Heart left ventricle (tissue), 16 donors: ENCODE data around the gene MPPED2. TPM values are rescaled to one million over a fixed set of nuclear protein-coding genes. Genes with fewer than 3 reads are reported as not detected.
"Not testable (repeated sequence)": the region's sequence is repeated elsewhere in the genome, so short reads cannot be mapped to it uniquely, and the experiment has no call there.

Experiments used
- ATAC-seq, 4 donors: fragments of 200-7000 bp; cut with Tn5 transposase; one replicate each; pipeline ENCODE4 v1.9.1; 2020 to 2022; ENCODE audit warnings: moderate library complexity in 4 of 4, mild to moderate bottlenecking in 3 of 4, moderate number of reproducible peaks in 1 of 4
- DNase-seq, 5 donors: peaks; one replicate each; pipeline ENCODE4 v3.0.0-alpha.2; 2020
- H3K27ac ChIP-seq, 12 donors: fragments of 200-600 bp; sonication (generic) in 4 of 12; one replicate each; pipeline versions ENCODE4 v1.5.0 to v1.8.0; 2016 to 2022; ENCODE audit warnings: mild to moderate bottlenecking in 2 of 12
- H3K27me3 ChIP-seq, 9 donors: fragments of 200-600 bp; sonication (generic) in 2 of 9; one replicate each; pipeline versions ENCODE4 v1.5.1 to v1.8.0; 2016 to 2022; ENCODE audit warnings: mild to moderate bottlenecking in 3 of 9
- H3K36me3 ChIP-seq, 9 donors: fragments of 200-600 bp; sonication (generic) in 2 of 9; one replicate each; pipeline versions ENCODE4 v1.5.0 to v1.8.0; 2018 to 2022; ENCODE audit warnings: mild to moderate bottlenecking in 2 of 9
- H3K4me1 ChIP-seq, 12 donors: fragments of 200-600 bp; sonication (generic) in 4 of 12; one replicate each; pipeline versions ENCODE4 v1.5.0 to v1.8.0; 2016 to 2022; ENCODE audit warnings: mild to moderate bottlenecking in 3 of 12
- H3K4me3 ChIP-seq, 12 donors: fragments of 200-600 bp; sonication (generic) in 4 of 12; one replicate each; pipeline versions ENCODE4 v1.5.0 to v1.8.0; 2017 to 2022; ENCODE audit warnings: mild to moderate bottlenecking in 9 of 12, moderate library complexity in 4 of 12
- H3K9me3 ChIP-seq, 12 donors: fragments of 200-600 bp; sonication (generic) in 4 of 12; one replicate each; pipeline versions ENCODE4 v1.5.0 to v1.8.0; 2016 to 2022; ENCODE audit warnings: mild to moderate bottlenecking in 1 of 12
- POLR2A ChIP-seq, 2 donors: fragments of 450-650 bp; IDR thresholded peaks; one replicate each; pipeline ENCODE4 v1.6.1; 2017; ENCODE audit warnings: antibody characterized with exemption in 2 of 2, mild to moderate bottlenecking in 2 of 2, moderate library complexity in 2 of 2
- WGBS, 4 donors: extraction: QIAGEN DNeasy Blood & Tissue Kit in 2 of 4; methylation state at CpG; one replicate each; pipeline versions ENCODE4 v1.1.5 to v1.1.7; 2013 to 2018; 5-methylcytosine and 5-hydroxymethylcytosine counted together
- intact Hi-C, 10 donors: fragments of 100-400 bp; cut with DNase I; formaldehyde crosslinking; loops; one replicate each; pipeline versions ENCODE4 v1.11.1 to v1.14.2; 2022
- polyA plus RNA-seq, 2 donors: library from polyadenylated mRNA; stranded (reverse); fragments of 200-250 nt; gene quantifications; one replicate each; pipeline ENCODE4 v1.2.3, GENCODE V29; 2013
- total RNA-seq, 9 donors: library from RNA; depleted of rRNA in 2 of 9; stranded (reverse); fragments of >200 nt in 2 of 9; fragmentation: NEBNext Ultra II Directional in 3 of 9; extraction: Animal tissue kit (Norgen Biotek cat#: 25700) in 3 of 9; gene quantifications; one replicate each; pipeline versions ENCODE4 v1.1.0 to v1.2.4, GENCODE V29; 2016 to 2023
- TF ChIP-seq, protein P1 (sequence below), 12 donors: fragments of 200-600 bp; sonication (generic) in 4 of 12; IDR thresholded peaks; one replicate each; pipeline versions ENCODE4 v1.5.0 to v1.8.0; 2018 to 2022; ENCODE audit warnings: antibody characterized with exemption in 12 of 12, mild to moderate bottlenecking in 5 of 12
- donor health status: ischemic (EF 13 %, LVEDD 7.1; RV severe dilation, severe dysfunction).
- donor health status: healthy with polysubstance abuse.
- donor health status: DM: no; HTN: yes; CAD: no.
- donor health status: DM: no; HTN: no; CAD: no.
- donor health status: ischemic (EF 25% LVEDD 6.9; RV normal size, moderate dysfunction).
- donor health status: ischemic (EF 25% LVEDD 5.7; RV mildly dilated, moderate dysfunction).
- donor health status: healthy.
- donor health status: DM: yes; HTN: yes; CAD: no.
- donor health status: ischemic (EF 35%, LVEDD 5.7; RV mildly dilated, moderate dysfunction).
- donor health status: nonischemic (EF 11% LVEDD 7.7; RV severe dilation, severe dysfunction).
- donor health status: DM: yes; HTN: yes; CAD: no.
- donor health status: PGD.
- donor health status: ischemic (EF 29% LVEDD 5.4; RV normal size, mild dysfunction).
- donor health status: nonischemic (EF 23%, LVEDD 6.1; RV moderate dilation, normal function).

The MPPED2 gene
- total and polyA plus RNA-seq, 11 donors: 2.7 to 14.3 (median 8.4) TPM

DNA sequence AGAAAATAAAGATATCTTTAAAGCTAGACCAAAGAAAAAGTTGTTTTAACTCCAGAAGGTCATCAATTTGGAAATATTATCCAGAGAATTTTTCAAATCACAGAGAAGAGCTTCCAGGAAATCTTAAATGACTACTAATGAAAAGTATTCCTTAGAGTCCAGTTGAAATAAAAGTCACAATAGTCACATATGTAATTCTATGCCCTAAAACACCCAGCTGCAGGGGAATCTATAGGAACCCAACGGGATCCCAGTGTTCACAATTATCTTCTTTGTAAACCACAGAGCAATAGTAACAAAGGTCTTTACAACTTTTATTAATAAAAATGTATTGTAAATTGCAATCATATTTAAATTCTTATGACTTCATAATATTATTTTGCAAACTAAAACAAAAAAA lies 27.1 kb downstream of the MPPED2 start:
- ATAC-seq: no peak
- no peak for TF ChIP-seq POLR2A (IDR thresholded peaks at IDR 0.05)
- TF ChIP-seq, protein P1, sequence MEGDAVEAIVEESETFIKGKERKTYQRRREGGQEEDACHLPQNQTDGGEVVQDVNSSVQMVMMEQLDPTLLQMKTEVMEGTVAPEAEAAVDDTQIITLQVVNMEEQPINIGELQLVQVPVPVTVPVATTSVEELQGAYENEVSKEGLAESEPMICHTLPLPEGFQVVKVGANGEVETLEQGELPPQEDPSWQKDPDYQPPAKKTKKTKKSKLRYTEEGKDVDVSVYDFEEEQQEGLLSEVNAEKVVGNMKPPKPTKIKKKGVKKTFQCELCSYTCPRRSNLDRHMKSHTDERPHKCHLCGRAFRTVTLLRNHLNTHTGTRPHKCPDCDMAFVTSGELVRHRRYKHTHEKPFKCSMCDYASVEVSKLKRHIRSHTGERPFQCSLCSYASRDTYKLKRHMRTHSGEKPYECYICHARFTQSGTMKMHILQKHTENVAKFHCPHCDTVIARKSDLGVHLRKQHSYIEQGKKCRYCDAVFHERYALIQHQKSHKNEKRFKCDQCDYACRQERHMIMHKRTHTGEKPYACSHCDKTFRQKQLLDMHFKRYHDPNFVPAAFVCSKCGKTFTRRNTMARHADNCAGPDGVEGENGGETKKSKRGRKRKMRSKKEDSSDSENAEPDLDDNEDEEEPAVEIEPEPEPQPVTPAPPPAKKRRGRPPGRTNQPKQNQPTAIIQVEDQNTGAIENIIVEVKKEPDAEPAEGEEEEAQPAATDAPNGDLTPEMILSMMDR (IDR thresholded peaks at IDR 0.05): no peak
- DNase-seq: no peak
- Histone ChIP-seq H3K36me3 (no peaks in the 10 kb centered on the region), H3K4me3 (no peak overlapping the region), H3K9me3 (no peaks in the 10 kb centered on the region), H3K27me3 (no peaks in the 10 kb centered on the region), H3K27ac (no peak overlapping the region), H3K4me1 (peaks cover 0 to 17% (median 9%) of the 10 kb centered on the region in 12 donors)
- intact Hi-C loops: loop anchor here in 1 of 10 donors (10.0 kb wide), 1 partner anchor 74 kb away; no protein-coding TSS in a partner anchor
- 93 to 99% (median 94%) methylated on average over 1 of the region's 1 CpG for WGBS, 4 donors

GRCh38 chr11:30554587-30554986 lies 31.6 kb downstream of the MPPED2 start:
- H3K4me3 ChIP-seq, H3K36me3 ChIP-seq, H3K27me3 ChIP-seq, ATAC-seq, H3K4me1 ChIP-seq, DNase-seq, H3K27ac ChIP-seq, H3K9me3 ChIP-seq: not testable (repeated sequence)
- intact Hi-C loops: loop anchor here in 1 of 10 donors (10.0 kb wide), 1 partner anchor 70 kb away; no protein-coding TSS in a partner anchor
- 84 to 87% (median 85%) methylated on average over 6 of the region's 6 CpGs for WGBS, 4 donors

GRCh38 chr11:30553521-30554110 lies 32.5 kb downstream of the MPPED2 start:
- TF ChIP-seq, protein P1 (IDR thresholded peaks at IDR 0.05): no peak
- no peak for TF ChIP-seq POLR2A (IDR thresholded peaks at IDR 0.05)
- no peak for DNase-seq
- H3K9me3 ChIP-seq: no peaks in the 10 kb centered on the region
- intact Hi-C loops: loop anchor here in 1 of 10 donors (10.0 kb wide), 1 partner anchor 69 kb away; no protein-coding TSS in a partner anchor
- no peaks in the 10 kb centered on the region for H3K36me3 ChIP-seq
- ATAC-seq: no peak
- H3K27me3 ChIP-seq: no peaks in the 10 kb centered on the region
- H3K27ac ChIP-seq: no peak overlapping the region
- H3K4me3 ChIP-seq: no peak overlapping the region
- peaks cover 0 to 9% (median 0%) of the 10 kb centered on the region in 12 donors for H3K4me1 ChIP-seq
- WGBS, 4 donors: 64 to 68% (median 65%) methylated on average over 3 of the region's 3 CpGs

GRCh38 chr11:30552839-30553238 lies 33.3 kb downstream of the MPPED2 start:
- Histone ChIP-seq H3K4me3 (no peak overlapping the region), H3K9me3 (no peaks in the 10 kb centered on the region), H3K4me1 (peaks cover 0 to 9% (median 0%) of the 10 kb centered on the region in 12 donors), H3K27me3 (no peaks in the 10 kb centered on the region), H3K27ac (no peak overlapping the region), H3K36me3 (no peaks in the 10 kb centered on the region)
- 92 to 96% (median 95%) methylated on average over 5 of the region's 5 CpGs for WGBS, 4 donors
- no peak for ATAC-seq
- intact Hi-C loops: loop anchor here in 1 of 10 donors (10.0 kb wide), 1 partner anchor 68 kb away; no protein-coding TSS in a partner anchor
- no peak for DNase-seq
- TF ChIP-seq, protein P1 (IDR thresholded peaks at IDR 0.05): no peak
- no peak for TF ChIP-seq POLR2A (IDR thresholded peaks at IDR 0.05)
